Common myeloid progenitor, CD34-positive (primary cell): ENCODE results near the gene LRRK2.

Experiments
- CTCF ChIA-PET: fragments of 350-600 bp; sonication (Branson Sonifier 250); formaldehyde crosslinking; loops from one replicate; lab custom pipeline; 2021; ENCODE audit warnings: antibody characterized with exemption; lab: Charles Lee
- POLR2A ChIA-PET: fragments of 350-600 bp; sonication (Branson Sonifier 250); formaldehyde crosslinking; loops from one replicate; lab custom pipeline; 2021; ENCODE audit warnings: antibody characterized with exemption; lab: Charles Lee
- DNase-seq, 3 donors: peaks; one replicate each; pipeline versions ENCODE4 v3.0.0 to v3.0.0-alpha.2; 2013
- H3K27ac ChIP-seq, 2 experiments: 1 replicate in 1 of 2; 2 replicates in 1 of 2; pipeline ENCODE4 v1.7.0; 2013; ENCODE audit warnings: inconsistent platforms in 2 of 2, low read length in 2 of 2, mild to moderate bottlenecking in 2 of 2, low read depth in 1 of 2, moderate library complexity in 1 of 2; ENCODE audit not compliant: severe bottlenecking in 2 of 2, insufficient read depth in 1 of 2, poor library complexity in 1 of 2
- H3K27me3 ChIP-seq, 5 experiments: replicated peaks in 2 of 5; 1 replicate in 3 of 5; 2 replicates in 2 of 5; pipeline versions ENCODE4 v1.6.1 to v1.7.0; 2013; ENCODE audit warnings: low read length in 4 of 5, mild to moderate bottlenecking in 2 of 5, moderate library complexity in 2 of 5, inconsistent platforms in 1 of 5; ENCODE audit not compliant: insufficient read depth in 5 of 5, control insufficient read depth in 4 of 5
- H3K36me3 ChIP-seq, 4 experiments: 1 replicate in 2 of 4; 2 replicates in 2 of 4; pipeline versions ENCODE4 v1.6.1 to v1.7.0; 2013; ENCODE audit warnings: low read length in 3 of 4, control low read depth in 1 of 4, mild to moderate bottlenecking in 1 of 4; ENCODE audit not compliant: control insufficient read depth in 4 of 4, insufficient read depth in 4 of 4
- H3K4me1 ChIP-seq, 4 experiments: 1 replicate in 3 of 4; 2 replicates in 1 of 4; pipeline versions ENCODE4 v1.6.1 to v1.7.1; 2013; ENCODE audit warnings: low read length in 3 of 4, mild to moderate bottlenecking in 3 of 4, control low read depth in 1 of 4, inconsistent platforms in 1 of 4, moderate library complexity in 1 of 4; ENCODE audit not compliant: control insufficient read depth in 4 of 4, insufficient read depth in 4 of 4; ENCODE audit errors: control extremely low read depth in 1 of 4
- H3K4me3 ChIP-seq, 7 experiments: 1 replicate in 4 of 7; 2 replicates in 3 of 7; pipeline versions ENCODE4 v1.5.1 to v1.7.0; 2013; ENCODE audit warnings: mild to moderate bottlenecking in 7 of 7, low read length in 6 of 7, moderate library complexity in 6 of 7, inconsistent platforms in 2 of 7, low read depth in 2 of 7, control low read depth in 1 of 7; ENCODE audit not compliant: insufficient read depth in 4 of 7, control insufficient read depth in 1 of 7; ENCODE audit errors: extremely low read depth in 1 of 7
- H3K9me3 ChIP-seq, 5 experiments: 1 replicate in 4 of 5; 2 replicates in 1 of 5; pipeline versions ENCODE4 v1.6.1 to v1.7.1; 2013; ENCODE audit warnings: low read length in 4 of 5, mild to moderate bottlenecking in 2 of 5, inconsistent platforms in 1 of 5, low read depth in 1 of 5, moderate library complexity in 1 of 5; ENCODE audit not compliant: control insufficient read depth in 4 of 5, insufficient read depth in 2 of 5; ENCODE audit errors: control extremely low read depth in 1 of 5
- WGBS: methylation state at CpG from one replicate; pipeline ENCODE4 v1.1.5; 2013; ENCODE audit not compliant: insufficient coverage; 5-methylcytosine and 5-hydroxymethylcytosine counted together

Gene LRRK2

GRCh38 chr12:40286583-40286982 lies 61.8 kb downstream of the LRRK2 start:
- no peak for DNase-seq
- Histone ChIP-seq H3K36me3 (peaks cover 0 to 2% (median 0%) of the 10 kb centered on the region in 4 experiments), H3K4me1 (no peaks in the 10 kb centered on the region), H3K4me3 (no peak overlapping the region), H3K27me3 (no peaks in the 10 kb centered on the region), H3K27ac (no peak overlapping the region), H3K9me3 (no peaks in the 10 kb centered on the region)
- CTCF ChIA-PET, result interaction anchor here (1.3 kb wide), 1 partner anchor 28 kb away, joined by 3 read pairs; no protein-coding TSS in a partner anchor
- POLR2A ChIA-PET, result no interaction called here

DNA sequence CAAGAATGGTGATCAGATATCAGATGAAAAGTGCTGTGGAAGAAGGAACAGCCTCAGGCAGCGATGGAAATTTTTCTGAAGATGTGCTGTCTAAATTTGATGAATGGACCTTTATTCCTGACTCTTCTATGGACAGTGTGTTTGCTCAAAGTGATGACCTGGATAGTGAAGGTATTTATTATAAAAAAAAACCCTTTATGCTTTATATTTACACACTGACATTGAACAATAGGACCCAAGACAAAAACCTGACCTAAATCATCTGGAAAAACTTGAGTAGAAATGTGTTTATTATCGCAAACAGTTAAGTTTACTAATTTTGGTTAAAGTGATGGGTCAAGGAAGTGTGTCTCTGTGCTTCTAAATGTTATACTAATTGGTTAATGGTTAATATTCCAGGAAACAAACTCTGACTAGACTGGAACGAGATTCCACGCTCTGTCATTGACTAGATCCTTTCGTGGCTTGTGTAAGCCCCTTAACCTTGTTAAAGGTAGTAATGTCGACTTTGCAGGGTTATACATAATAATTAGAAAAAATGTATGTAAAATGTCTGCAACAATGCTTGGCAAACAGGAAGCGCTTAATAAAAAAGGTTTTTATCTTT lies 62.7 kb downstream of the LRRK2 start:
- POLR2A ChIA-PET, result no interaction called here
- WGBS, result 100% methylated on average over 1 of the region's 7 CpGs

DNA sequence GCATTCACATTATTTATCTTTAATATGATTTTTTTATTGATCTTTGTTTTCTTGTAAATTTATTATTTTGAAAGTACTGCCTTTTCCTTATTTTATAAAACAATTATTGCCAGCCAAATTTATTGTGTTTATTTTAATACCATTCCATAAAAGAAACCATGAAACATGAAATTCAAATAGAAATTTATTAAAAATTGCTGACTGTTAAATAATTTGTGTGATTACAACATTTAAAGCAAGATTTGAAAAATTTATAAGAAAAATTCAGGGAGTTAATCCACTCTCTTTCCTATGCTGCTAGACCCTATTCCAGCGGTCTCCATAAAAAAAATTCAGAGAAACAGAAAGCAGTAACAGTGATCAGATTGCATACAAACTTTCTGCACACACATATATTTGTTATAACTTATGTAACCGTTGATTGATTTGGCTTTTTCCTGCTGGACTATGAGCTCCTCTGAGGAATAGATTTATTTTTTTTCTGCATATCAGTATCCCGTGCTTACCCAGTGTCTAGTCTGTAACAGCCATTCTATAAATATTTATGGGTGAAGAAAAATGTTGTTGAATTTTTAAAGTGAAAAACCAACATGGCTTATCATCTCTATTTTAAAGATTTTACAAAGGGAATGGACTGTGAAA lies 68.1 kb downstream of the LRRK2 start:
- no CpG with 5 or more reads among the region's 3 CpGs for WGBS
- ChIA-PET POLR2A (no interaction called here), CTCF (interaction anchor here (1.2 kb wide), 1 partner anchor 110 kb away, joined by 3 read pairs; no protein-coding TSS in a partner anchor)
- no peak overlapping the region for H3K27ac ChIP-seq
- no peaks in the 10 kb centered on the region for H3K9me3 ChIP-seq
- H3K4me1 ChIP-seq, result no peaks in the 10 kb centered on the region
- no peak for DNase-seq
- no peaks in the 10 kb centered on the region for H3K36me3 ChIP-seq
- H3K4me3 ChIP-seq, result no peak overlapping the region
- no peaks in the 10 kb centered on the region for H3K27me3 ChIP-seq

More for the DNA sequence above, 62.7 kb downstream of the LRRK2 start:
- Histone ChIP-seq H3K36me3 (peaks cover 0 to 2% (median 0%) of the 10 kb centered on the region in 4 experiments), H3K27me3 (no peaks in the 10 kb centered on the region), H3K9me3 (no peaks in the 10 kb centered on the region), H3K4me3 (no peak overlapping the region), H3K4me1 (no peaks in the 10 kb centered on the region), H3K27ac (no peak overlapping the region)
- CTCF ChIA-PET, result interaction anchor here (1.3 kb wide), 1 partner anchor 28 kb away, joined by 3 read pairs; no protein-coding TSS in a partner anchor
- DNase-seq, result no peak

GRCh38 chr12:40298341-40298740 lies 73.5 kb downstream of the LRRK2 start:
- no peaks in the 10 kb centered on the region for H3K27me3 ChIP-seq
- ChIA-PET CTCF (no interaction called here), POLR2A (no interaction called here)
- no peak for DNase-seq
- no peak overlapping the region for H3K27ac ChIP-seq
- WGBS, result 100% methylated on average over 1 of the region's 8 CpGs
- no peaks in the 10 kb centered on the region for H3K9me3 ChIP-seq
- H3K36me3 ChIP-seq, result no peaks in the 10 kb centered on the region
- no peaks in the 10 kb centered on the region for H3K4me1 ChIP-seq
- no peak overlapping the region for H3K4me3 ChIP-seq

GRCh38 chr12:40300490-40300889 lies 75.7 kb downstream of the LRRK2 start:
- no peak for DNase-seq
- Histone ChIP-seq H3K9me3 (no peaks in the 10 kb centered on the region), H3K4me1 (no peaks in the 10 kb centered on the region), H3K27ac (no peak overlapping the region), H3K4me3 (no peak overlapping the region), H3K36me3 (no peaks in the 10 kb centered on the region), H3K27me3 (no peaks in the 10 kb centered on the region)
- CTCF ChIA-PET, result interaction anchor here (1.0 kb wide), 1 partner anchor 14 kb away, joined by 3 read pairs; no protein-coding TSS in a partner anchor
- POLR2A ChIA-PET, result no interaction called here
- 100% methylated on average over 1 of the region's 3 CpGs for WGBS

- WGBS, result 100% methylated on average over 3 of the region's 6 CpGs
- no peak for DNase-seq
- Histone ChIP-seq H3K4me3 (no peak overlapping the region), H3K9me3 (no peaks in the 10 kb centered on the region), H3K27ac (no peak overlapping the region), H3K4me1 (no peaks in the 10 kb centered on the region), H3K27me3 (no peaks in the 10 kb centered on the region), H3K36me3 (no peaks in the 10 kb centered on the region)
- ChIA-PET POLR2A (no interaction called here), CTCF (no interaction called here)
These were observed 84.2 kb downstream of the LRRK2 start for GRCh38 chr12:40309001-40309400.

DNA sequence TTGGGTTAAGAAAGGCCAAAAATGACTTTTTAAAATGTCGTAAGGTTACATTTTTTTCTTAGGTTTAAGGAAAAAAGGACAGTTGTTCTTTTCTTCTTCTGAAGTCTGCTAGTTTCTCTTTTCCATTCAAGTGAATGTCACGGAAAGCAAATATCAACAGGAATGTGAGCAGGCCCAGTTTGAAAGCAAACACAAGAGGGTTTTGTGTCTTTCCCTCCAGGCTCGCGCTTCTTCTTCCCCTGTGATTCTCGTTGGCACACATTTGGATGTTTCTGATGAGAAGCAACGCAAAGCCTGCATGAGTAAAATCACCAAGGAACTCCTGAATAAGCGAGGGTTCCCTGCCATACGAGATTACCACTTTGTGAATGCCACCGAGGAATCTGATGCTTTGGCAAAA lies 85.4 kb downstream of the LRRK2 start:
- no peaks in the 10 kb centered on the region for H3K4me1 ChIP-seq
- no peaks in the 10 kb centered on the region for H3K36me3 ChIP-seq
- no peaks in the 10 kb centered on the region for H3K9me3 ChIP-seq
- ChIA-PET POLR2A (no interaction called here), CTCF (interaction anchor here (0.8 kb wide), 1 partner anchor 154 kb away, joined by 3 read pairs; no protein-coding TSS in a partner anchor)
- no peaks in the 10 kb centered on the region for H3K27me3 ChIP-seq
- WGBS, result 93% methylated on average over 8 of the region's 9 CpGs
- H3K27ac ChIP-seq, result no peak overlapping the region
- no peak for DNase-seq
- no peak overlapping the region for H3K4me3 ChIP-seq
